ENCODE results near the gene STXBP1.

STXBP1 gene

DNA sequence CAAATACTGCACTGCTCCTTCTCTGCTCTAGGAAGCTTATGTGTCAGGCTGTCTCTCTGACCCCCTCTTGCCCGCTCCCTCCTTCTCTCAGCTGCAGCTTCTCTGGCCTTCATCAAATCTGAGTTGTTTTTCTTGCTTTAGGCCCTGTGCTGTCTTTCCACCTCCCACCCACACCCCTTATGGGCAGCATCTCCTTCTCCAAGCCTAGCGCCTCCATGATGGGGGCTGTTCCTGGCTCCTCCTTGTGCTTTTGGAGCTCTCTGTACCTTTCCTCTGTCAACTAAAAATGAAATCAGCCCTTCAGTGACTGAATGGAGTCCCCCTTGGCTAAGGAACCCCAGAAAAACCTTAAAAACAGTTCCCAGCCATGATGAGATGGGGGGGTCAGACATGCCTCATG, 88.1 kb downstream of the STXBP1 start:
- TF ChIP-seq, protein P1, sequence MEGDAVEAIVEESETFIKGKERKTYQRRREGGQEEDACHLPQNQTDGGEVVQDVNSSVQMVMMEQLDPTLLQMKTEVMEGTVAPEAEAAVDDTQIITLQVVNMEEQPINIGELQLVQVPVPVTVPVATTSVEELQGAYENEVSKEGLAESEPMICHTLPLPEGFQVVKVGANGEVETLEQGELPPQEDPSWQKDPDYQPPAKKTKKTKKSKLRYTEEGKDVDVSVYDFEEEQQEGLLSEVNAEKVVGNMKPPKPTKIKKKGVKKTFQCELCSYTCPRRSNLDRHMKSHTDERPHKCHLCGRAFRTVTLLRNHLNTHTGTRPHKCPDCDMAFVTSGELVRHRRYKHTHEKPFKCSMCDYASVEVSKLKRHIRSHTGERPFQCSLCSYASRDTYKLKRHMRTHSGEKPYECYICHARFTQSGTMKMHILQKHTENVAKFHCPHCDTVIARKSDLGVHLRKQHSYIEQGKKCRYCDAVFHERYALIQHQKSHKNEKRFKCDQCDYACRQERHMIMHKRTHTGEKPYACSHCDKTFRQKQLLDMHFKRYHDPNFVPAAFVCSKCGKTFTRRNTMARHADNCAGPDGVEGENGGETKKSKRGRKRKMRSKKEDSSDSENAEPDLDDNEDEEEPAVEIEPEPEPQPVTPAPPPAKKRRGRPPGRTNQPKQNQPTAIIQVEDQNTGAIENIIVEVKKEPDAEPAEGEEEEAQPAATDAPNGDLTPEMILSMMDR (IDR thresholded peaks at IDR 0.05), result no peak
- H3K4me1 ChIP-seq (ENCODE audit: control insufficient read depth in 1 of 2, insufficient read depth in 1 of 2, low read depth in 1 of 2, low read length in 1 of 2), result peaks cover 0 to 7% of the 10 kb centered on the region in 2 experiments
- H3K36me3 ChIP-seq, result no peaks in the 10 kb centered on the region
- no peak overlapping the region for H3K27ac ChIP-seq
- H3K4me3 ChIP-seq (ENCODE audit: low read depth in 1 of 2, low read length in 1 of 2), result no peak overlapping the region
- H3K27me3 ChIP-seq, result peaks cover 9% of the 10 kb centered on the region
- no peaks in the 10 kb centered on the region for H3K9me3 ChIP-seq

DNA sequence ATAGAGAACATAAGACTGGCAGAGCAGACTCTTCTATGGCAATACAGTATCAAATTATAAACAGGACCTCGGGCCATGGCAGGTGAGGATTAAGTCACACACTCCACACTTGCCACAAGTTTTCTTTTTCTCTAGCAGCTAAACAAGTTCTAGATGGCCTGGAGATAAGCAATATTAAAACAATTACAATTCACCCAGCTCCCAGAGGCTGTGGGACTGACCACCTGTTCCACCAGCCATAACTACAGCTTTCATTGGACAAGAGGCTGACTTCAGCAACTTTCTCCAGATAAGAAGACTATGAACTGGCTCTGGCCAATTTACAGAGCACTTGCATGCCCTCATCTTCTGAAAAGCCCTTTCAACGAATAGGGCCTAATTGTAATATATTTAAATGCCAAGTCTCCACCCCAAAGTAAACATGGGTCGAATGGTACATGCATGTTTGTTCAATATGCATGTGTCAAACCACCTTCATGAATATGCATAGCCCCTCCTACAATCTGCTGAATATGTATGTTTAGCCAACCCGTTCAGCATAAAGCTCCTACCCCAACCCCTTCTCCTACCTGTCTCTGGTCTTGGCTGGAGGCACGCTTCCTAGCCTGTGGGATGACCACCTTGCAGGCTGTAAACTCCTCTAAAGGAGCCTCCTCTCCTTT, 88.6 kb downstream of the STXBP1 start:
- TF ChIP-seq, protein P1 (IDR thresholded peaks at IDR 0.05), result no peak
- H3K27ac ChIP-seq, result no peak overlapping the region
- H3K36me3 ChIP-seq, result no peaks in the 10 kb centered on the region
- H3K4me1 ChIP-seq (ENCODE audit: control insufficient read depth in 1 of 2, insufficient read depth in 1 of 2, low read depth in 1 of 2, low read length in 1 of 2), result peaks cover 0 to 7% of the 10 kb centered on the region in 2 experiments
- no peaks in the 10 kb centered on the region for H3K9me3 ChIP-seq
- peaks cover 9% of the 10 kb centered on the region for H3K27me3 ChIP-seq
- no peak overlapping the region for H3K4me3 ChIP-seq (ENCODE audit: low read depth in 1 of 2, low read length in 1 of 2)

DNA sequence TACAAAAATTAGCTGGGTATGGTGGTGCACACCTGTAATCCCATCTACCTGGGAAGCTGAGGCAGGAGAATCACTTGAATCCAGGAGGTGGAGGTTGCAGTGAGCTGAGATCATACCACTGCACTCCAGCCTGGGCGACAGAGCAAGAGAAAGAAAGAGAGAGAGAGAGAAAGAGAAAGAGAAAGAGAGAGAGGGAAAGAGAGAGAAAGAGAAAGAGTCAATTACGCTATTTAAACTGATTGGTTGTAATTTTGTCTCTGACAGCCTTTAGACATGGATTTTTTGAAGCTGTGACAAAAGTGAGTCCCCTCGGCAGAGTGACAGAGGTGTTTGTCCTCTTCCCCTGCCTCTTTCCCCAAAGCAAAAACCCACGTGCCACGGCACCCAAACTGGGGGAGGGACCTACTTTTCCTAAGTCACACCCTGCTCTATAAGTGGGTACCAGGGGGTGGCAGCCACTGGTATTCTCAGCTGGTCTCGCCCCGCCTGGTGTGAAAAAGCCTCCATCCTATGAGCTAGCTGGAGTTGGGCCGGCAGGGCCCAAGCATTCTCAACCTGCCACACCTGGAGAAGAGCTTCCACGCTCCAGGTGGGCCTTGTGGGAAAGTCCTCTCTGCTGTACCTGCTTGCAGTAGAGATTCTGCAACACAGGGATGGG, 91.3 kb downstream of the STXBP1 start:
- no peak overlapping the region for H3K27ac ChIP-seq
- no peaks in the 10 kb centered on the region for H3K36me3 ChIP-seq
- no peak overlapping the region for H3K4me3 ChIP-seq (ENCODE audit: low read depth in 1 of 2, low read length in 1 of 2)
- H3K27me3 ChIP-seq, result peaks cover 9% of the 10 kb centered on the region
- H3K9me3 ChIP-seq, result no peaks in the 10 kb centered on the region
- peaks cover 0 to 7% of the 10 kb centered on the region in 2 experiments for H3K4me1 ChIP-seq (ENCODE audit: control insufficient read depth in 1 of 2, insufficient read depth in 1 of 2, low read depth in 1 of 2, low read length in 1 of 2)
- TF ChIP-seq, protein P1 (IDR thresholded peaks at IDR 0.05), result no peak

DNA sequence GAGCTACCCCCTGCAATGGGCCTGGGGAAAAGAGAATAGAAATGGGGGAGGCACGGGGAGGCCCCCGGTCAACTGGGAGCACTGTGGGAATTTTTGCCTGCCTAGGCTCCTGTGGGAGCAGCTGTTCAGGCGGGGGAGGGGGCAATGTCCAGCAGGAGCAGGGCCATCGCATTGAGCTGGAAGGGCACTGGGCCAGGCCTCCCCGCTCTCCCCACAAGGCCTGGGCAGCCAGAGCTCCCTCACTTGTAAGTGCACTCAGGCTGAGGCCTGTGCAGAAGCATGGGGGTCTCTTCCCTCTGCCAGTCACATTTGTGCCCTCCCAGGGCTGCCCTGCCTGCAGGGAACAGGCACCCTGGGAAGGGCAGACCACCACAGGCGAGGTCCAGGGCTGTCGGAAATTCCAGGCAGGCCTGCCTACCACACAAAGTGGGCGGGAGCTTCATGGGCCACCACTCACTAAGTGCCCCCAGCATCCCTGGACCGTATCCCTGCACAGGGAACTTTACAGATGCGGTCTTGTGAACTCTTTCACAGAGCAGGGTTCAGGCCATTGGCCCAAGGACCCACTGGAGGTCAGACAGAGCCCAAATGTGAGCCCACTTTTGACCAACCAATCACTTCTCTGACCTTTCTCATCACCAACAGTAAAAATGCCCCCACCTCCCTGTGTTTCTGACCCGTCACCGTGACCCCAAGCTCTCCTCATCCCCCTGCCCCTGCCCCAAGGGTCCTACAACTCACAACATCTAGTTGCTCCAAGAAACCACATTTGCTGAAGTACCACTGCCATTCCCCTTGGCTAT, 93.7 kb downstream of the STXBP1 start:
- H3K27ac ChIP-seq, result no peak overlapping the region
- no peaks in the 10 kb centered on the region for H3K9me3 ChIP-seq
- H3K27me3 ChIP-seq, result peaks cover 5% of the 10 kb centered on the region
- TF ChIP-seq, protein P1 (IDR thresholded peaks at IDR 0.05), result no peak
- H3K36me3 ChIP-seq, result no peaks in the 10 kb centered on the region
- no peaks in the 10 kb centered on the region for H3K4me1 ChIP-seq (ENCODE audit: control insufficient read depth in 1 of 2, insufficient read depth in 1 of 2, low read depth in 1 of 2, low read length in 1 of 2)
- no peak overlapping the region for H3K4me3 ChIP-seq (ENCODE audit: low read depth in 1 of 2, low read length in 1 of 2)

DNA sequence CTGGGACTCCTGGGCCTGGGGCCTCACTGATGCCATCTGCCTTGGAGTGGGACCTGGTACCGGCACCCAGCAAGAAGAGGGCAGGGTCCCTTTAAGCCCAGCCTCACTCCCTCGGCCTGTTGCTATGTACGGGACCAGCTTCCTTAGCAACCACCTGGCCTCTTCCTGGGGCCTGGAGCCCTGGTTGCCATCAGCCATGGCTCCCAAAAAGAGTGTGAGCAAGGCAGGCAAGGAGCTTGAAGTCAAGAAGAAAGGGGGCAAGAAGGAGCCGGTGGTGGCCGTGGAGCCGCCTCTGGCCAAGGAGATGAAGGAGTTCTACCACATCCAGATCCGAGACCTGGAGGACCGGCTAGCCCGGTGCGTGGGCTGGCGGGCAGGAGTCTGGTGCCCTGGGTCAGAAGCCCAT, 94.8 kb downstream of the STXBP1 start, which contains the start of gene CFAP157:
CFAP157 (plus strand) TSS at position 153 of the 406 bp plus-strand sequence; CDS start at position 197, 44 bp downstream.
- no peak within 1 kb of the TSS for H3K4me3 ChIP-seq (ENCODE audit: low read depth in 1 of 2, low read length in 1 of 2)
- no peaks in the 10 kb centered on the region for H3K36me3 ChIP-seq
- TF ChIP-seq, protein P1 (IDR thresholded peaks at IDR 0.05), result no peak
- no peak within 1 kb of the TSS for H3K27ac ChIP-seq
- peaks cover 8% of the 10 kb centered on the region for H3K27me3 ChIP-seq
- H3K4me1 ChIP-seq (ENCODE audit: control insufficient read depth in 1 of 2, insufficient read depth in 1 of 2, low read depth in 1 of 2, low read length in 1 of 2), result peaks cover 0 to 9% of the 10 kb centered on the region in 2 experiments
- no peaks in the 10 kb centered on the region for H3K9me3 ChIP-seq

All from neutrophil (primary cell).